GM19025 (cell line): ENCODE measurements around the gene HNF4A.
"Not testable (repeated sequence)": the region's sequence is repeated elsewhere in the genome, so short reads cannot be mapped to it uniquely, and the experiment has no call there.

Experiments used
- ATAC-seq: cut with Tn5 transposase; IDR thresholded peaks from one replicate; pipeline ENCODE4 v1.9.1; 2021; ENCODE audit warnings: mild to moderate bottlenecking, low read depth, moderate library complexity; ENCODE audit not compliant: unreplicated experiment

Gene HNF4A

DNA sequence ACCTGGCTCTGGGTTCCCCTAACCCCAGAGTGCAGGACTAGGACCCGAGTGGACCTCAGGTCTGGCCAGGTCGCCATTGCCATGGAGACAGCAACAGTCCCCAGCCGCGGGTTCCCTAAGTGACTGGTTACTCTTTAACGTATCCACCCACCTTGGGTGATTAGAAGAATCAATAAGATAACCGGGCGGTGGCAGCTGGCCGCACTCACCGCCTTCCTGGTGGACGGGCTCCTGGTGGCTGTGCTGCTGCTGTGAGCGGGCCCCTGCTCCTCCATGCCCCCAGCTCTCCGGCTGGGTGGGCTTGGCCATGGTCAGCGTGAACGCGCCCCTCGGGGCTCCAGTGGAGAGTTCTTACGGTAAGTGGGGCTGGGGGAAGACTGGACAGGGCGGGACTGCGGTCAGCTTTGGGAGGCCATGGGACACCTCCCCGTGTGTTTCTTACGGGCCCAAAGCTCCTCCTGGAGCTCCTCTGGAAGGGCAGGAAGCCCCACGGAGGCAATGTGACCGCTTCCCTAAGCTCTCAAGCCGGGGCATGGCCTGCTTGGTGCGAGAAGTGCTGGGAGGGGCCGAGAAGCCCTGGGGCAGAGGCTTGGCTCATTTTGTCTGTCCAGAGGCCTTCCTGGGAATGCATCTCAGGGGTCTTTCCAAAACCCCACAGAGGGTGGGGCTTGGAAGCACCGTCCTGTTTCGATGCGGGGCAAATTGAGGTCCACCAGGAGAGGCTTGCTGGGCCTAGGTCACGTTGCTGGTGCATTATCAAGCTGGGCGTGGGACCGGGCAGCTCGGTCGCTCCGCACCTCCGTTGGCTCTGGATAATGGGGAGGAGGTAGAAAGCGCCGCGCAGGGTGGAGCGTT lies at the start of gene HNF4A:
TSS of gene HNF4A (plus strand) at position 202 of the 855 bp plus-strand sequence. CDS start at position 308, 106 bp downstream.
- ATAC-seq, result no peak

DNA sequence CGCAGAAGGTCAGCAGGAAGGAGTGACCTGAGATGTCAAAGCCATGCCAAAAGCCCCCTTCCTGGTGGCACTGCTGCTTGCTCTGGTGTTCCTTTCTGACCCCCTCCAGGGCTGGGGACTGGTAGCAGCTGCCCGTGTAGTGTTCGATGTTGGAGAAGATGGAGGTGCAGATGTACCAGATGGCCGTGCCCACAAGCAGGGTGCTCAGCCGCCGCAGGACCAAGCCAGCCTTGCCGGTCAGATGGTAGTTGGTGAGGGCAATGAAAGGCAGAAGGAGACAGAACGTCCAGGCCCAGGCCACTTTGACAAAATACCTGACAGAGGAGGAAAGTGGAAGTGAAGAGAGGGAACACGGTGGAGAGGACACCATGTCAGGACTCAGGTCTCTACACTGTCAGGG lies 48.6 kb upstream of the HNF4A start:
- ATAC-seq, result no peak

DNA sequence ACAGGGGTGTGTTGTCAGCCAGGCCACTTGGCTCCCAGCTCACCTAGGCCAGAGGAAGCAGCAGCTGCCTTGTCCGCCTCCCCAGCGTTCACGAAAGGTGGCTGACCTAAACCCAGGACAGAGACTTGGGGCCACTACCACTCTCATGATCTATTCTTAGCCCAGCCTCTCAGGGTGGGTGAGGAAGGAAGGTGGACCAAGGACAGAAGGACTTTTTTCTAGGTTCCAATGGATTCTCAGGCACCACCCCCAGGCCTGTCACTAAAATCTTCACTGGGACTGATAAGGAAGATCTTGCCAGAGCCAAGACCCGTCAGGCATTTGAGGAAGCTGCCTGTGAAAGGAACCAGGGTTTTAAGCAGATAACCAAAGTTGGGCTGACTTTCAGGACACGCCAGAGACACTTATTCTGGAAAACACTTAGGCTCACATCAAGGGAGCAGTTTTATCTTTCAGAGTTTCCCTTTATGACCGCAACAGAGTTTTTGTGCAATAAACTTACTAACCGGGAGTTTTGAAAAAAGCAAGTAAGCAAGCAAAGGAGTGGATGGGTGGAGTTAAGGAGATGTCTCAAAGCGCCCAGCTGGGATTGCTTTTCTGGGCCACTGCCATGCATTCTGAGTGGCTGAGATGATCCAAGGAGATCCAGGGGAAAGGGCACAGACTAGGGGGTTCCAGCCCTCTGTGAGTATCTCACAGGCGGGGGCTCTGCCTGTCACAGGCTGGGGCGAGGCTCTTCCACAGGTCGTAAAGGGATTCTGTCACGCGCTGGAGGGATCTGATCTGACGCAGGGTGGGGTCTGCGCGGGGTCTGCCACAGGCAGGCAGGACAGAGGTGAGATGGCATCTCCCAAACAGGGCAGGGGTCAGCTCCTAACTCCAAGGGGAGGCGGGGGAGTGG lies 45.5 kb upstream of the HNF4A start:
- ATAC-seq, result no peak

DNA sequence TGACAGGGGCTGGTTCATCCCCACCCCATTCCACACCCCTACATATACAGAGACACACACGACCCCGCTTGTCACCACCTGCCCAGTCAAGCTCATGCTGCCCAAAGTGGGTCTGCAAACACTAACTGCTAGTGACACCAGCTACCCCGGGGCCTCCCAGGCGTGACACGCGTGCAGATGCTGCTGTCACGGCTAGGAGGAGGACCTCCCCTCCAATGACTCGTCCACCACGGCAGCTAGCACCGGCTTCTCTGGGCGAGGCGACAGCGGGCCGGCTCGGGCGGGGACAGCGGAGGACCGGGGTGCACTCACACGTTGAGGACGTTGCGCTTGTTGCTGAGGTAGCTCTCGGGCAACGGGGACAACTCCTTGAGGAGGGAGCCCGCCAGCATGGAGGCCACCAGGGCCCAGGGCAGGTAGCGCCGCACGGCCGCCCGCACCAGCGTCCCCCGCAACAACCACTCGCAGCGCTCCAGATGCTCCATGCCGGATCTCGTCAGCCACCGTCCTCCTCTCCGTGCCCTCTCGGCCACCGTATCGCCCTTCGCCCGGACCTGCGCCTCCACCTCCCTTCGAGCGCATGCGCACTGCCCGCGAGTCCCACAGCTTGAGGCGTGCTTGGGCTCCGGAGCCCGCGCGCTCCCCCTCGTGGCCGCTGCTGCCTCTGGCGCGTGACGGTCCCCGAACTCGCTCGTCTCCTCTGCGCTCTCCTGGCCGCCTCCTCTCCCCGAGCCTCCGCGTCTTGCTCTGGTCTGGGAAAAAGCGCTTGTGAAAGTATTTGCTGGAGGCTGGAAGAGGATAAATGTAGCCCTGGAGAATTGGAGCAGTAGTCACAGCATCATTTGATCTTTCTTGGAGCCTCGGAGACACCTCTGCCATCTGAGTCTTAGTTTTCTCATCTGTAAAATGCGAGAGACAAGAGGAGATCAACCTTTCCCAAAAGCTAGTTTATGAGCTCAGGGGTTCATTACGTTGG lies 44.5 kb upstream of the HNF4A start, which contains the start of gene FITM2:
TSS of gene FITM2 (minus strand) at position 539 of the 976 bp plus-strand sequence. CDS start at position 485, 54 bp downstream.
- ATAC-seq, result peak; percentile 91

DNA sequence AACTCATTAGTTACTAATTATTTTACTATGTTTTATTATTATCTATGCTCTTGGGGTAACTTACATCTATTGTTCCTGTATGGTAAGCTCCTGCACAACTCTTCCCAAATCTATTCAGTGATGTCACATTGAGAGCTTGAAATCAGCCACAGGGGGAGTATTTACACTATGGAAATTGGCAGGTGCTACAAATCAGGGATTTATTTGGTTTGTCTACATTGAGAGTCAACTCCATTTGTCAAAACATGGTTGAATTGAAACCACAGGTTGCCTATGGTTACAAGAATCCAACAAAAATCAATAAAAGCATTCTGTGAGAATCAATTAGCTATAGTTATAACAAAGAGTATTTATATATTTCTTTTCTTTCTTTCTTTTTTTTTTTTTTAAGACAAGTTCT lies 40.6 kb upstream of the HNF4A start:
- ATAC-seq, result no peak

DNA sequence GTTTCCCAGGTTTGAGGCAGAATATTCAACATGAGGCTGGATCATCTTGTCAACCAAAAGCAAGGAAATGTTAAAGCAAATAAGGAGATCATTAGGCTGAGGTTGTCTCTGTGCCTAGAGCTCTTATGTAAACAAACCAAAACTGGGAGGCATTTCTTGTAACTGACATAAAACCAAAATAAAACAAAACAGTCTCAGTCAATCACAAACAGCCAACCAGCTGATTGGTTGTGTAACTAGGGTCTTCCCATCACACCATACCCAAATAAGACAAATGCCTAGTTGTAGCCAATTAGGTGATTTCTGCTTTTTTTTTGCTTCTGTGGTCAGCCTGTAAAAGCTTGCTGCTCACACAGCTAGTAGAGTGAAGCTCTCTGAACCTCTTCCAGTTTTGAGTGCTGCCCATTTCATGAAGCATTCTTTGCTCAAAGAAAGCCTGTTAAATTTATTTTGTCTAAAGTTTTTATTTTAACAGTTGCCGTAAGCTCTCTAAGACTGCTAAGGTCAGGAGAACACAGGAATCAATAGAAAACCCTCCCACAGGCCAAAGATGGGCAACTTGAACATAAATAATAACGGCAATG lies 35.6 kb upstream of the HNF4A start:
- no peak for ATAC-seq

DNA sequence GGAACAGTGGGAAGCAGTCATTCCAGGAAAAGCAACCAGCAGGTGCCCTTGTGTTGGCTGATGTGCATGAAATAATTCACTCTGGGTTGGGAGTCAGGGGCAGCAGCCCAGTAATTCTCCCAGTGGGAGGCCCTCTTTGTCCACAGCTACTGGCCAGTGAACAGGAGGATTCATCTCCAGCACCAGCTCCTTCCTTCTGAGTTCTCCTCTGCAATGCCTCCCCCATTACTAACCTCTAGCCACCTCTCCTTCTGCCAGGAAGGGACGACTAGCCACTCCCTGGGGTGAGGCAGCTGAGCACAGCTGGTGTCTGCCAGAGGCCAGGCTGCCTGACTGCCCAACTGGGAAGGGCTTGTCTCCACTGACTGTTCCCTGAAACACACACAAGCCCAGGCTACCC lies 31.2 kb upstream of the HNF4A start:
- no peak for ATAC-seq

DNA sequence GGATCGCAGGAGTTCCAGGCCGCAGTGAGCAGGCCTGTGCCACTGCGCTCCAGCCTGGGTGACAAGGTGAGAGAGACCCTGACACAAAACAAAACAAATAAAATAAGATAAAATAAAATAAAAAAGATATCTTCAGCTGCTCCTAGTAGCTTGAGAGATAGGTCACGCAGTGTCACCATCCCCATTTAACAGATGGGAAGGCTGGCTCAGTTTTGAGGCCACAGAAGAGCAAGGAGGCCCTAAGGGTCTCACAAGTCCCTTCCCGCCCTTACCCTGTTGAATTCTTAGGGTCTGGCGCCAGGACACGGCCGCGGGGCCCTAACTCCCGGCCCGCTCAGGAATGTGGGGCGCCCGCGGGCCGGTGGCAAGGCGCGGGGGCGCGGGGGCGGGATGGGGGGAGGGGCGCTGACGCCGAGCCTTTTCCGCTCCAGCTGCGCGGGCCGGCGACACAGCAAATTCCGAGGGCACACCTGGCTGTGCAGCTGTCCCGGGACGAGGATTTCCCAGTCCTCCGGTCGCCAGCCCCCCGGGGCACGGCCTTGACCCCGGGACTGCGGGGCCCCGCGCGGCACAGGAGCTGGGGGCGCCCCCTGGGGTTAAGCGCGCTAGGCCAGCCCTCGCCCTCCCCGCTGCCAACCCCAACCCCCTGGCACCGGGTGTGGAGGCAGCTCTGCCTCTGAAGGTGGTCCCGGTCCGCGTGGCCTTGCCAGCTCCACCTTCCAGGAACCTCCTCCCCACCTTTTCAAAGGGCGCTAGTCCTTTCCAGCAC lies 28.9 kb upstream of the HNF4A start:
- ATAC-seq, result no peak

DNA sequence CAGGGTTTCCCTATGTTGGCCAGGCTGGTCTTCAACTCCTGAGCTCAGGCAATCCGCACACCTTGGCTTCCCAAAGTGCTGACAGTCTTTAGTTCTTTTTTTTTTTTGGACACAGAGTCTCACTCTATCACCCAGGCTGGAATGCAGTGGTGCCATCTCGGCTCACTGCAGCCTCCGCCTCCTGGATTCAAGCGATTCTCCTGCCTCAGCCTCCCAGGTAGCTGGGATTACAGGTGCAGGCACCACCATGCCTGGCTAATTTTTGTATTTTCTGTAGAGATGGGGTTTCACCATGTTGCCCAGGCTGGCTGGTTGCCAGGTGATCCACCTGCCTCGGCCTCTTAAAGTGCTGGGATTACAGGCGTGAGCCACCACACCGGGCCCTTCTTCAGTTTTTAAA lies 27.8 kb upstream of the HNF4A start:
- ATAC-seq, result not testable (repeated sequence)

DNA sequence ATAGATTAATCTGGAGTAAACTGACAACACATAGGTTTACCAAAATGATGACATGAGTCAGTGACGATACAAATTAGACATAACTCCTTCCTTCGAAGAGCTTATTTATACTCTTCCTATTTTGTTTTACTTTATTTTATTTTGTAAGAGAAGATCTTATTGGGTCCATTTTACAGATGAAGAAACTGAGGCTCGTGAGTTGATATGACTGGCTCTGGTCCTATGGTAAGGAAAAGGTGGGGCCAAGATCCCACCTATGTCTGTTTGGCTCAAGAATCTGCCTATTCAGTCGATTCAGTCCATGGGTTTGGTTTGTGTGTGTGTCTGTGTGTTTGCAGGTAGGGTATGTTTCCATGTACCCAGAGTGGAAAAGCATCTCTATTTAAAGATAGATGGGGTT lies 27.1 kb upstream of the HNF4A start:
- no peak for ATAC-seq

DNA sequence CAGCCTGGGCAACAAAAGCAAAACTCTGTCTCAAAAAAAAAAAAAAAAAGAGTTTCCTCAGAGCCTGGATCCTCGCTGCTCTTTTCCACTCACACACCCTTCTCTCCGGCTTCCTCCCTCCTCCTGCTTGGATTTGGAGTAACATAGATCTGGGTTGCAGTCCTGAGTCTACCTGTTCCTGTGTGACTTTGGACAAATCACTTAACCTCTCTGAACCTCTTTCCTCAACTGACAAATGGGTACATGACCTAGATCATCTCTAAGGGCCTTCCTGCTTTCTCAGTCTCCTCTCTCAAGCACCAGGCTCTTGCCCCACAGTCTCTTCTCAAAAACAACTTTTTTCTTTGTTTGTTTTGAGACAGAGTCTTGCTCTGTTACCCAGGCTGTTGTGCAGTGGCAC lies 24.3 kb upstream of the HNF4A start:
- no peak for ATAC-seq

DNA sequence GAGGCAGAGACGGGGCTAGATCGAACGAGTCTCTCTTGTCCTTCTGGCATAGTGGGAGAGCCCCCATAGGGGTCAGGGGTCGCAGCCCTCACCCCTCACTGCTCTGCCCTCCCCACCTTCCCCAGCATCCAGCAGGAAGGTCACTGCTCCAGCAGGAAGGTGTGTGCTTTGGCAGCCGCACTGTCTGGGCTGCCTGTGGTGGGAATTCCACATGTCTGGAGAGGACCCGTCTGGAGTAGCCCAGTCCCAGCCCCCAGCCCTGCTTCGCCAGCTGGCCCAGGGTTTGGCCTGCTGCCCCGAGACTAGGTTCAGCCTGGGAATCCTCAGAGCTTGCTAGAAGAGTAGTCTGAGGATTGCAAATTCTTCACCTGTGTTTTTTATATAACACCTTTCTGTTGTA lies 21.2 kb upstream of the HNF4A start:
- ATAC-seq, result no peak

DNA sequence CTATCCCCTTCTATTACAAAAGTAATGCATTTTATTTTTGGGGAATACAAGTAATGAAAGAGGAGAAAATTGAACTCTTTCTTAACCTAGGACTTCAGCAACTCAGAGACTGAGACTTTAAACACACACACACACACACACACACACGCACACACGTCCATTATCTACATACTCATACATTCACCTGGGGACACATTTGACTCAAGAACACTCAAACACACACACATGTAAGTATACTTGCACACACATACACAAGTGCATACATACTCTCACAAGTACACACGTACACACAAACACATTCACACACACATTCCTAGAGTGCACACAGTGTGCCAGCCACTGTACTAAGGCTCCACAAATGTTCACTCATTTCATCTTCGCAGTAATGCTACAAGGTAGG lies 20.8 kb upstream of the HNF4A start:
- ATAC-seq, result no peak

DNA sequence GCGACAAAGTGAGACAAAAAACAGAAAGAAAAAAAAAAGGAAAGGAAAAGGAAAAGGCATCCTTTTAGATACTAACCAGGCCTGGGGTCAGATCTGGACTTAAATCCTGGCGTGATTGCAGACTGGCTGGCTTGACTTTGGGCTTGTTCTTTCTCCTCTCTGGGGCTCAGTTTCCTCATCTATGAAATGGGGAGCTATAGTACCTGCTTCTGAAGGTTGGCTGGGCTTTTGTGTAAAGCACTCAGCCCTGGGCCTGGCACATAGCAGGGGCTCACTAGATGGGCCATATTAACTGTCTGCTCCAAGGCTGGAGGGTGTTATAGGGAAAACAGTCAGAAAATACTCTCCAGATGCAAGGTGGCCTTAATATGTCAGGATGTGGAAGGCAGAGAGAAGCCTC lies 19.8 kb upstream of the HNF4A start:
- ATAC-seq, result no peak

DNA sequence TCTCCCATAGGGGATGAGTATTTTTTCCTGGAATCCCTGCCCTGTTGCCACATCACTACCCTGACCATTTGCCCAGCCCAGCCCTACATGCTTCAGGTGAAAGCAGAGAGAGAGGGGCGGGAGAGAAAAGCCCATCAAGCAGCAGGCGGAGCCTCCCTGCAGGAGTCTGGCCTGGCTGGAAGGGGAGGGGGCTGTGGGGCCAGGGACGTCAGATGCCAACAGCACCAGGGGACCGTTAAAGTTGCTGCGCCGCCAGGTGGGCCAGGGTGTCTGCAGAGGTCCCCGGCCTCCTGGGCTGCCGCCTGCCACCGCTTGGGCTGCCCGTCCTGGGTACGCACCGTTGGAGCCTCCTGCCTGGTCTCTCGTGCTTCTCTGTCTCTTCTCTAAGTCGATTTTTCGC lies 19.4 kb upstream of the HNF4A start:
- no peak for ATAC-seq

DNA sequence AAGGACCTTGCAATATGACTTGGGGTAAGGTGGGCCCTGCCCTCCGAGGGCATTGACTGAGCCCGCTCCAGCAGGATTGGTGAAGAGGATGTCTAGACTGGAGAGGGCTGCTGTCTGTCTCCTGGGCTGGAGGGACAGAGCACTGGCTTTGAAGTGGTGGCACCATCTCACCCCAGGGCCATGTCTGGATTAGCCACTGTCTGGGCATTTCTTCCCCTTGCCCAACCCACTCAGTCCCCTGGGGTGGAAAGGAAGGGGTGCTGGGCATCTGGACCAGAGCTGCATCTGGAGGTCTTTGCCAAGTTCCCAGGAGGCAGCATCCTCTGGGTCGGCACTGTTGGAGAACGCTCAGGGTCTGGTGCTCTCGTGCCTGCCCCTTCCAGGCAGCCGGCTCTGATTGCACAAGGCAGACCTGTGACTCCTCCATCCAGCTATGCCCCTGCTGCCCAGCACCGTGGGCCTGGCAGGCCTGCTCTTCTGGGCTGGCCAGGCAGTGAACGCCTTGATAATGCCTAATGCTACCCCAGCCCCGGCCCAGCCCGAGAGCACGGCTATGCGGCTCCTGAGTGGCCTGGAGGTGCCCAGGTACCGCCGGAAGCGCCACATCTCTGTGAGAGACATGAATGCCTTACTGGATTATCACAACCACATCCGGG lies 18.6 kb upstream of the HNF4A start, which contains the start of gene R3HDML:
TSS of gene R3HDML (plus strand) at position 319 of the 656 bp plus-strand sequence. CDS start at position 434, 115 bp downstream.
- ATAC-seq, result no peak

DNA sequence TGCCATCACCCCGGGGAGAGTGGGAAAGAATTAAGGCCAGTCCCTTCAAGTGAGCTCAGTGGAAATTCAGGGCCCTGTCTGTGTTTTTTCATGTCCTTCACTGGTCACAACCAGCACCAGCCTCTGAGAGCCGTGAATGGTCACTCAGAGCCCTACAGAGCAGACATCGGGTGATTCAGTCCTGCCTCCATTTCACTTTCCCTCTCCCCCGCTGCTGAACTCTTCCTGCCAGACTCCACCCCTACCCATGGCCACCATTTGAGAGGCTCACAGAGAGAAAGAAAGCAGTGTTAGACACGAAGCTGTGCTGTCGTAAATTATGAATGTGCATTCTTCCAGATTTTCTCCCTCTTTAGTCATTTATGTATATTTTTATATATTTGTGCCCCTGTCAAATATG lies 13.3 kb upstream of the HNF4A start:
- ATAC-seq, result no peak

DNA sequence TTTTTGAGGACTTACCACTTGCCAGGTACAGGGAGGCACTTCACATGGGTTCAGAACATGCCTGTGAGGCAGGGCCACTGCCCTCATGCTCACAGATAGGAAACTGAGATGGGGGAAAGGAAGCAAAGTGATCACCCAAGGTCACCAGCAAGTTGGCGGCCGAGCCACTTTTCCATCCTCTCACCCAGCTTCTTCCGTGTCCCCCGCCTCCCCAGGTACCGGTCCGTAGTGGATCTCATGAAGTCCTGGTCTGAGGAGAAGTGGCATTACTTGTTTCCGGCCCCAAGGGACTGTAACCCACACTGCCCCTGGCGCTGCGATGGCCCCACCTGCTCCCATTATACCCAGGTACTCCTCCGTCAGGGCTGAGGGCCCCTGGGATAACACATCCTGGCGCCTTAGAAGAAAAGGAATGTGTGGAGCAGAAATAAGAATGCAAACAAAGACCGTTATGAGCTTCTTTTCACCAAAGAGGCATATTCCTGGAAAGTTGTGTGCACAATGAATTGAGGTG lies 12.3 kb upstream of the HNF4A start:
- ATAC-seq, result no peak
